HG02938 (cell line): Measurements from ENCODE around the gene TTC39C.

Experiments
- ATAC-seq: cut with Tn5 transposase; IDR thresholded peaks from one replicate; pipeline ENCODE4 v1.9.1; 2021; ENCODE audit warnings: mild to moderate bottlenecking, moderate library complexity; ENCODE audit not compliant: unreplicated experiment

The TTC39C gene

GRCh38 chr18:24177499-24178133, 163.1 kb downstream of the TTC39C start:
- no peak for ATAC-seq

- ATAC-seq, result no peak
These were observed 165.5 kb downstream of the TTC39C start for GRCh38 chr18:24180048-24180447.

- no peak for ATAC-seq
These were observed 167.3 kb downstream of the TTC39C start for GRCh38 chr18:24181806-24182205.
